ENCODE results near the gene OXNAD1.

DNA sequence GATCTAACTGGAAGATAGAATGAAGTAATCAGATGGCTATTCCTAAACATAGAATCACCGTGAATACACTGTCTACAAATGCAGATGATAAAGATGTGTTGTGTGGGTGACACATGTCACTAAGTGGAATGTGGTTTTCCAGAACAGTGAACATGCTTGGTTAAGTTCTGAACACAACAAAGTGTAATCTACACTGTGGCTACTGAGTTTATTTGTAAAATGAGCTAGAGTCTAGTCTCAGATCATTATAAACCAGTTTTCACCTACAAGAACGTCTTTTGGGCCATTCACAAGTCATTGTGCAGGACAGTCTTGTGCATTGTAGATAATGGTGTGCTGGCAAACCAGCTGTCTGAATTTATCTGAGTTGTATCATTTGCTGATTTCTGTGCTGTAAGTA lies 35.3 kb downstream of the OXNAD1 start:
- no peak for TF ChIP-seq POLR2A (IDR thresholded peaks at IDR 0.05)
- TF ChIP-seq, protein P1, sequence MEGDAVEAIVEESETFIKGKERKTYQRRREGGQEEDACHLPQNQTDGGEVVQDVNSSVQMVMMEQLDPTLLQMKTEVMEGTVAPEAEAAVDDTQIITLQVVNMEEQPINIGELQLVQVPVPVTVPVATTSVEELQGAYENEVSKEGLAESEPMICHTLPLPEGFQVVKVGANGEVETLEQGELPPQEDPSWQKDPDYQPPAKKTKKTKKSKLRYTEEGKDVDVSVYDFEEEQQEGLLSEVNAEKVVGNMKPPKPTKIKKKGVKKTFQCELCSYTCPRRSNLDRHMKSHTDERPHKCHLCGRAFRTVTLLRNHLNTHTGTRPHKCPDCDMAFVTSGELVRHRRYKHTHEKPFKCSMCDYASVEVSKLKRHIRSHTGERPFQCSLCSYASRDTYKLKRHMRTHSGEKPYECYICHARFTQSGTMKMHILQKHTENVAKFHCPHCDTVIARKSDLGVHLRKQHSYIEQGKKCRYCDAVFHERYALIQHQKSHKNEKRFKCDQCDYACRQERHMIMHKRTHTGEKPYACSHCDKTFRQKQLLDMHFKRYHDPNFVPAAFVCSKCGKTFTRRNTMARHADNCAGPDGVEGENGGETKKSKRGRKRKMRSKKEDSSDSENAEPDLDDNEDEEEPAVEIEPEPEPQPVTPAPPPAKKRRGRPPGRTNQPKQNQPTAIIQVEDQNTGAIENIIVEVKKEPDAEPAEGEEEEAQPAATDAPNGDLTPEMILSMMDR (IDR thresholded peaks at IDR 0.05), result no peak

Data from body of pancreas (tissue), 4 donors.